Endothelial cell (in vitro differentiated cells): ENCODE results near the gene FBRSL1. TPM values are rescaled to one million over a fixed set of nuclear protein-coding genes. Genes with fewer than 3 reads are reported as not detected.

Source experiments
- DNase-seq: peaks from one replicate; pipeline ENCODE4 v3.0.0; 2021; ENCODE audit warnings: low spot score
- H3K27ac Mint-ChIP-seq: one replicate; pipeline ENCODE4 v1.8.0; 2021; ENCODE audit warnings: mixed read lengths, inconsistent platforms; ENCODE audit not compliant: unreplicated experiment
- H3K27me3 Mint-ChIP-seq: one replicate; pipeline ENCODE4 v1.8.0; 2021; ENCODE audit warnings: mild to moderate bottlenecking, moderate library complexity, mixed read lengths, inconsistent platforms; ENCODE audit not compliant: unreplicated experiment
- H3K36me3 Mint-ChIP-seq: one replicate; pipeline ENCODE4 v1.8.0; 2021; ENCODE audit warnings: mild to moderate bottlenecking, low read depth, mixed read lengths, inconsistent platforms; ENCODE audit not compliant: unreplicated experiment
- H3K4me1 Mint-ChIP-seq: one replicate; pipeline ENCODE4 v1.8.0; 2021; ENCODE audit warnings: mild to moderate bottlenecking, mixed read lengths, inconsistent platforms; ENCODE audit not compliant: unreplicated experiment
- H3K4me3 Mint-ChIP-seq: one replicate; pipeline ENCODE4 v1.8.0; 2021; ENCODE audit warnings: mild to moderate bottlenecking, mixed read lengths, inconsistent platforms; ENCODE audit not compliant: unreplicated experiment
- H3K9me3 Mint-ChIP-seq: one replicate; pipeline ENCODE4 v1.8.0; 2021; ENCODE audit warnings: mixed read lengths, inconsistent platforms; ENCODE audit not compliant: unreplicated experiment
- CTCF ChIP-seq: fragments of 200-600 bp; sonication (generic); IDR thresholded peaks from one replicate; pipeline ENCODE4 v1.5.0; 2021; ENCODE audit warnings: antibody characterized with exemption; ENCODE audit not compliant: unreplicated experiment
- total RNA-seq: library from RNA; stranded (reverse); fragmentation: NEBNext Ultra II Directional; extraction: Animal tissue kit (Norgen Biotek cat#: 25700); gene quantifications from one replicate; pipeline ENCODE4 v1.2.1, GENCODE V29; 2021; ENCODE audit not compliant: unreplicated experiment

The FBRSL1 gene
- total RNA-seq, 1 donor from 2014 or later = 38.4 TPM

- DNase-seq = no peak
- peaks cover 1% of the 10 kb centered on the region for H3K36me3 Mint-ChIP-seq
- no peaks in the 10 kb centered on the region for H3K9me3 Mint-ChIP-seq
- no peak for TF ChIP-seq CTCF
- H3K27me3 Mint-ChIP-seq = peaks cover 5% of the 10 kb centered on the region
- H3K27ac Mint-ChIP-seq = no peak overlapping the region
- no peak overlapping the region for H3K4me3 Mint-ChIP-seq
- no peaks in the 10 kb centered on the region for H3K4me1 Mint-ChIP-seq
These were observed 34.5 kb downstream of the FBRSL1 start for GRCh38 chr12:132524405-132524804.

- Mint-ChIP-seq H3K36me3 (peaks cover 5% of the 10 kb centered on the region), H3K27ac (no peak overlapping the region), H3K4me1 (no peaks in the 10 kb centered on the region), H3K27me3 (peaks cover 10% of the 10 kb centered on the region), H3K9me3 (peaks cover 4% of the 10 kb centered on the region), H3K4me3 (no peak overlapping the region)
- DNase-seq = no peak
- no peak for TF ChIP-seq CTCF
These were observed 35.3 kb downstream of the FBRSL1 start for GRCh38 chr12:132525011-132525832.

- Mint-ChIP-seq H3K27me3 (peaks cover 10% of the 10 kb centered on the region), H3K9me3 (peaks cover 4% of the 10 kb centered on the region), H3K36me3 (peaks cover 5% of the 10 kb centered on the region), H3K4me1 (no peaks in the 10 kb centered on the region), H3K27ac (peak overlapping the region; percentile 81), H3K4me3 (no peak overlapping the region)
- TF ChIP-seq CTCF = no peak
- no peak for DNase-seq
These were observed 36.0 kb downstream of the FBRSL1 start for GRCh38 chr12:132525833-132526455.

GRCh38 chr12:132527186-132527882, 37.4 kb downstream of the FBRSL1 start:
- Mint-ChIP-seq H3K4me1 (no peaks in the 10 kb centered on the region), H3K4me3 (no peak overlapping the region), H3K36me3 (peaks cover 10% of the 10 kb centered on the region), H3K27me3 (peaks cover 16% of the 10 kb centered on the region), H3K9me3 (peaks cover 10% of the 10 kb centered on the region), H3K27ac (no peak overlapping the region)
- TF ChIP-seq CTCF = no peak
- no peak for DNase-seq
